Liver (tissue), 3 donors: ENCODE results near the gene SFPQ.

Source experiments
- EGR1 ChIP-seq, 2 donors: IDR thresholded peaks; 2 replicates each; pipeline ENCODE4 v1.6.1; 2016 to 2018; ENCODE audit warnings: antibody characterized with exemption in 2 of 2, low read depth in 2 of 2
- JUND ChIP-seq, 2 donors: IDR thresholded peaks; 2 replicates each; pipeline ENCODE4 v1.6.1; 2016; ENCODE audit warnings: antibody characterized with exemption in 2 of 2
- MAX ChIP-seq: IDR thresholded peaks from 2 replicates; pipeline ENCODE4 v1.6.1; 2016; ENCODE audit warnings: antibody characterized with exemption
- RAD21 ChIP-seq, 2 donors: IDR thresholded peaks; 2 replicates each; pipeline ENCODE4 v1.6.1; 2016; ENCODE audit warnings: antibody characterized with exemption in 2 of 2, mild to moderate bottlenecking in 2 of 2
- REST ChIP-seq: IDR thresholded peaks from 2 replicates; pipeline ENCODE4 v1.6.1; 2016; ENCODE audit warnings: antibody characterized with exemption, mild to moderate bottlenecking
- SP1 ChIP-seq: IDR thresholded peaks from 2 replicates; pipeline ENCODE4 v1.6.1; 2018; ENCODE audit warnings: antibody characterized with exemption, mild to moderate bottlenecking
- TAF1 ChIP-seq: conservative IDR thresholded peaks from 2 replicates; pipeline ENCODE4 v1.6.1; 2016; ENCODE audit warnings: antibody characterized with exemption, mild to moderate bottlenecking
- ZBTB33 ChIP-seq: IDR thresholded peaks from 2 replicates; pipeline ENCODE4 v1.6.1; 2016; ENCODE audit warnings: antibody characterized with exemption
- TF ChIP-seq, protein P1 (sequence below): fragments of 150-350 bp; IDR thresholded peaks from 2 replicates; pipeline ENCODE4 v1.5.1; 2017; ENCODE audit warnings: improper control_type of control experiment, low read depth, low read length; ENCODE audit not compliant: missing input control
- donor health status: healthy.
- donor health status: healthy.

GRCh38 chr1:35171579-35171978, 21.4 kb downstream of the SFPQ start:
- TF ChIP-seq EGR1 (IDR thresholded peaks at IDR 0.05; ENCODE audit: low read depth in 2 of 2) (no peak), REST (no peak), MAX (no peak), JUND (IDR thresholded peaks at IDR 0.05) (no peak), TAF1 (no peak), ZBTB33 (no peak), SP1 (no peak), RAD21 (IDR thresholded peaks at IDR 0.05) (no peak)
- TF ChIP-seq, protein P1, sequence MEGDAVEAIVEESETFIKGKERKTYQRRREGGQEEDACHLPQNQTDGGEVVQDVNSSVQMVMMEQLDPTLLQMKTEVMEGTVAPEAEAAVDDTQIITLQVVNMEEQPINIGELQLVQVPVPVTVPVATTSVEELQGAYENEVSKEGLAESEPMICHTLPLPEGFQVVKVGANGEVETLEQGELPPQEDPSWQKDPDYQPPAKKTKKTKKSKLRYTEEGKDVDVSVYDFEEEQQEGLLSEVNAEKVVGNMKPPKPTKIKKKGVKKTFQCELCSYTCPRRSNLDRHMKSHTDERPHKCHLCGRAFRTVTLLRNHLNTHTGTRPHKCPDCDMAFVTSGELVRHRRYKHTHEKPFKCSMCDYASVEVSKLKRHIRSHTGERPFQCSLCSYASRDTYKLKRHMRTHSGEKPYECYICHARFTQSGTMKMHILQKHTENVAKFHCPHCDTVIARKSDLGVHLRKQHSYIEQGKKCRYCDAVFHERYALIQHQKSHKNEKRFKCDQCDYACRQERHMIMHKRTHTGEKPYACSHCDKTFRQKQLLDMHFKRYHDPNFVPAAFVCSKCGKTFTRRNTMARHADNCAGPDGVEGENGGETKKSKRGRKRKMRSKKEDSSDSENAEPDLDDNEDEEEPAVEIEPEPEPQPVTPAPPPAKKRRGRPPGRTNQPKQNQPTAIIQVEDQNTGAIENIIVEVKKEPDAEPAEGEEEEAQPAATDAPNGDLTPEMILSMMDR: no peak
